ENCODE measurements around the gene PAFAH1B1. TPM values are rescaled to one million over a fixed set of nuclear protein-coding genes. Genes with fewer than 3 reads are reported as not detected.

Gene PAFAH1B1
- total RNA-seq, 2 donors from 2014 or later, result 39.7 to 60.3 TPM

DNA sequence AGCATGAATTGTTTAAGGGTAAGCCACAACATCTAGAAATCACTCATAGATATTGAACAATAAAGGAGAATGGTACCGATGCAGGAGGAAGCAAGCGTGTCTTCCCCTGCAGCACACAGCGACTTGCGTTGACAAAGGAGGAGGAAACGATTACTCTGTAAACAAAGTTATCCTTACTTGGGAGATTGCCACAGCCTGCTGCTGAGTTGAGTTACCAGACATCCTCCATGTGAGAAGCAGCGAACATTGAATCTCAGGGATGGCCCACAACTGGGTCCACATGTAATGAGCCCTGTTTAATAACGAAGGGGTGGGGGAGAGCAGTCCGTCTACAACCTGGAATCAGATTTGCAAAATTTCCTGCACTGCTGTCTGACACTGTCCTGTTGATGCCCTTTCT is 90.5 kb downstream of the PAFAH1B1 start:
- intact Hi-C loops (cut with DNase I), result no loop called here
- peak overlapping the region in 2 of 4 donors; percentile 14 to 47 for H3K27ac ChIP-seq
- no peaks in the 10 kb centered on the region for H3K27me3 ChIP-seq
- peaks cover 15% of the 10 kb centered on the region in 2 donors for H3K36me3 ChIP-seq (replicated peaks in 1 of 2; ENCODE audit: insufficient read depth in 1 of 2, low read depth in 2 of 2)
- ATAC-seq (no peak), DNase-seq (peak in 2 of 4 donors; percentile 13 to 20)
- H3K4me3 ChIP-seq, result no peak overlapping the region
- no peaks in the 10 kb centered on the region for H3K9me3 ChIP-seq
- H3K4me1 ChIP-seq, result peaks cover 25% of the 10 kb centered on the region
- 23 to 34% methylated on average over 8 of the region's 8 CpGs for WGBS, 2 donors
- TF ChIP-seq, protein P1, sequence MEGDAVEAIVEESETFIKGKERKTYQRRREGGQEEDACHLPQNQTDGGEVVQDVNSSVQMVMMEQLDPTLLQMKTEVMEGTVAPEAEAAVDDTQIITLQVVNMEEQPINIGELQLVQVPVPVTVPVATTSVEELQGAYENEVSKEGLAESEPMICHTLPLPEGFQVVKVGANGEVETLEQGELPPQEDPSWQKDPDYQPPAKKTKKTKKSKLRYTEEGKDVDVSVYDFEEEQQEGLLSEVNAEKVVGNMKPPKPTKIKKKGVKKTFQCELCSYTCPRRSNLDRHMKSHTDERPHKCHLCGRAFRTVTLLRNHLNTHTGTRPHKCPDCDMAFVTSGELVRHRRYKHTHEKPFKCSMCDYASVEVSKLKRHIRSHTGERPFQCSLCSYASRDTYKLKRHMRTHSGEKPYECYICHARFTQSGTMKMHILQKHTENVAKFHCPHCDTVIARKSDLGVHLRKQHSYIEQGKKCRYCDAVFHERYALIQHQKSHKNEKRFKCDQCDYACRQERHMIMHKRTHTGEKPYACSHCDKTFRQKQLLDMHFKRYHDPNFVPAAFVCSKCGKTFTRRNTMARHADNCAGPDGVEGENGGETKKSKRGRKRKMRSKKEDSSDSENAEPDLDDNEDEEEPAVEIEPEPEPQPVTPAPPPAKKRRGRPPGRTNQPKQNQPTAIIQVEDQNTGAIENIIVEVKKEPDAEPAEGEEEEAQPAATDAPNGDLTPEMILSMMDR (IDR thresholded peaks at IDR 0.05), result no peak
- TF ChIP-seq POLR2A (IDR thresholded peaks at IDR 0.05), result no peak

DNA sequence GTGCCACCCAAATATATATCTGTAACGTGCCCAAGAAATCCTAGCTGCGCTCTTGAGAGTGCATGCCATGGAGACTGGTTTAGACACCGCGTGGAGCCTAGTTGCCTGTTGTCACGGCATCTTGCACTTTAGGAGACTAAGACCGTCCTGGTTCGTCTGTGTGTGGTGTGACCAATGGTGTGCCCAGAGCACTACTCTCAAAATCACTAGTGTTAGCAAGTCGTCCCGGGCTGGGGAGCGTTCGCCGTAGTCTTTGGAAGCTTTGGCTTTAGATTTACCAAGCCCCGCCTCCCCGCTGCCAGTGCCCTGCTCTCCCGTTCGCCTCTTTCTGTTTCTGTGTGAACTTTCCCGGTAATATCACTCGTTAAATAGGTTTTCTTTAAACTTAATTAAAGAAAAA is 91.1 kb downstream of the PAFAH1B1 start:
- WGBS, 2 donors, result 88 to 93% methylated on average over 16 to 18 of the region's 18 CpGs
- peak overlapping the region in 1 of 4 donors; percentile 5 for H3K27ac ChIP-seq
- H3K4me1 ChIP-seq, result peaks cover 25% of the 10 kb centered on the region
- intact Hi-C loops (cut with DNase I), result no loop called here
- TF ChIP-seq, protein P1 (IDR thresholded peaks at IDR 0.05), result no peak
- TF ChIP-seq POLR2A (IDR thresholded peaks at IDR 0.05), result no peak
- DNase-seq, result no peak
- no peak overlapping the region for H3K4me3 ChIP-seq
- peaks cover 13 to 15% of the 10 kb centered on the region in 2 donors for H3K36me3 ChIP-seq (replicated peaks in 1 of 2; ENCODE audit: insufficient read depth in 1 of 2, low read depth in 2 of 2)
- ATAC-seq, result no peak
- H3K27me3 ChIP-seq, result no peaks in the 10 kb centered on the region
- no peaks in the 10 kb centered on the region for H3K9me3 ChIP-seq

DNA sequence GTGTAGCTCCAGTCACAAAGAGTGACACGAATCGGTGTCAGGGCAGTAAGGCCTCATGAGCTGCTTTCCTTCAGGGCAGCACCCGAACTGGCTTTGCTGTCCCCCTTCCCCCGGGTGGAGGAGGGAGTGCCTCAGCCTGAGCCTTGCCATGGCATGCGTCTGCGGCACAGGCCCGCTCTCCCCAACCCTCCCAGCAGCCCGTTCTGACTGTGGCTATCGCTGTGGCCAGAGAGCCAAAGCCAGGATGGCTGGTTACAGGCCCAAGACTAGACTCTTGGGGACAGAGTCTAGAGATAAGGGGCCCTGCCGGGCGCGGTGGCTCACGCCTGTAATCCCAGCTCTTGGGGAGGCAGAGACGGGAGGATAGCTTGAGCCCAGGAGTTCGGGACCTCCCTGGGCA is 92.2 kb downstream of the PAFAH1B1 start:
- H3K4me1 ChIP-seq, result peaks cover 25% of the 10 kb centered on the region
- WGBS, 2 donors, result 93% methylated on average over 11 to 15 of the region's 15 CpGs
- H3K27me3 ChIP-seq, result no peaks in the 10 kb centered on the region
- ATAC-seq (no peak), DNase-seq (no peak)
- no peak overlapping the region for H3K27ac ChIP-seq
- peaks cover 5 to 11% of the 10 kb centered on the region in 2 donors for H3K36me3 ChIP-seq (replicated peaks in 1 of 2; ENCODE audit: insufficient read depth in 1 of 2, low read depth in 2 of 2)
- intact Hi-C loops (cut with DNase I), result no loop called here
- no peak overlapping the region for H3K4me3 ChIP-seq
- TF ChIP-seq, protein P1 (IDR thresholded peaks at IDR 0.05), result no peak
- no peak for TF ChIP-seq POLR2A (IDR thresholded peaks at IDR 0.05)
- no peaks in the 10 kb centered on the region for H3K9me3 ChIP-seq

DNA sequence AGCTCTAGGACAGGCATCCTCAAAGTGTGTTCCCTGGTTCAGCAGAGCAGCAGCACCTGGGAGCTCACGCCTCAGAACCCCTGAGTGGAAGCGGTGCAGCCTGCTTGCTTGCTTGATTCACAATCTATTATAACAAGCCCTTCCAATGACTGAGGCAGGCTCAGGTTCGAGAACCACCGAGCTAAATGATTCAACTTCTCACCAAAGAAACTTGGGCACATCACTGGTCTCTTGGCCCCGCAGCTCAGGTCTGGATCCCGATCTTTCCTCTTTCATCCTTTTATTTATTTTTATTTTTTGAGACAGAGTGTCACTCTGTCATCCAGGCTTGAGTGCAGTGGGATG is 93.6 kb downstream of the PAFAH1B1 start:
- Histone ChIP-seq H3K4me1 (peaks cover 25% of the 10 kb centered on the region), H3K9me3 (no peaks in the 10 kb centered on the region), H3K36me3 (replicated peaks in 1 of 2; ENCODE audit: insufficient read depth in 1 of 2, low read depth in 2 of 2) (peaks cover 0 to 9% of the 10 kb centered on the region in 2 donors), H3K4me3 (no peak overlapping the region), H3K27me3 (no peaks in the 10 kb centered on the region), H3K27ac (no peak overlapping the region)
- intact Hi-C loops (cut with DNase I), result no loop called here
- no peak for TF ChIP-seq POLR2A (IDR thresholded peaks at IDR 0.05)
- TF ChIP-seq, protein P1 (IDR thresholded peaks at IDR 0.05), result no peak
- no peak for ATAC-seq
- WGBS, 2 donors, result 85 to 91% methylated on average over 6 of the region's 6 CpGs
- DNase-seq, result no peak
